GM23248 (cell line): ENCODE results near the gene CSTB. TPM values are rescaled to one million over a fixed set of nuclear protein-coding genes. Genes with fewer than 3 reads are reported as not detected.
A peak's percentile ranks its signal among the peaks of the same experiment; 100 is the strongest.

Experiments used
- DNase-seq: peaks from one replicate; pipeline ENCODE4 v3.0.0-alpha.2; 2015
- H2AFZ ChIP-seq: fragments of 200-600 bp; sonication (generic); 2 replicates; pipeline ENCODE4 v1.6.1; 2016; ENCODE audit warnings: antibody characterized with exemption
- H3F3A ChIP-seq: fragments of 200-600 bp; sonication (generic); 2 replicates; pipeline ENCODE4 v1.6.1; 2016; ENCODE audit warnings: mild to moderate bottlenecking, antibody characterized with exemption, mixed run types; ENCODE audit not compliant: insufficient read depth
- H3K27ac ChIP-seq: fragments of 200-600 bp; sonication (generic); 2 replicates; pipeline ENCODE4 v1.5.1; 2016; ENCODE audit warnings: mild to moderate bottlenecking
- H3K27me3 ChIP-seq: fragments of 200-600 bp; sonication (generic); replicated peaks from 2 replicates; pipeline ENCODE4 v1.6.1; 2016; ENCODE audit warnings: mild to moderate bottlenecking; ENCODE audit not compliant: insufficient read depth
- H3K36me3 ChIP-seq: fragments of 200-600 bp; sonication (generic); 2 replicates; pipeline ENCODE4 v1.6.1; 2016; ENCODE audit warnings: low read depth, mild to moderate bottlenecking
- H3K4me1 ChIP-seq: fragments of 200-600 bp; sonication (generic); 2 replicates; pipeline ENCODE4 v1.6.1; 2016; ENCODE audit warnings: mild to moderate bottlenecking; ENCODE audit not compliant: insufficient read depth
- H3K4me2 ChIP-seq: fragments of 200-600 bp; sonication (generic); one replicate; pipeline ENCODE4 v1.6.1; 2016; ENCODE audit warnings: mild to moderate bottlenecking; ENCODE audit not compliant: unreplicated experiment
- H3K4me3 ChIP-seq: fragments of 200-600 bp; sonication (generic); 2 replicates; pipeline ENCODE4 v1.5.1; 2016; ENCODE audit warnings: mild to moderate bottlenecking
- H3K79me2 ChIP-seq: fragments of 200-600 bp; sonication (generic); 2 replicates; pipeline ENCODE4 v1.6.1; 2016; ENCODE audit warnings: mild to moderate bottlenecking; ENCODE audit not compliant: insufficient read depth
- H3K9ac ChIP-seq: fragments of 200-600 bp; sonication (generic); 2 replicates; pipeline ENCODE4 v1.6.1; 2016; ENCODE audit warnings: mild to moderate bottlenecking
- H3K9me2 ChIP-seq: fragments of 200-600 bp; sonication (generic); 2 replicates; pipeline ENCODE4 v1.6.1; 2016; ENCODE audit warnings: mixed run types, mild to moderate bottlenecking, moderate library complexity; ENCODE audit not compliant: insufficient read depth
- H3K9me3 ChIP-seq: fragments of 200-600 bp; sonication (generic); one replicate; pipeline ENCODE4 v1.6.1; 2017; ENCODE audit warnings: low read depth
- H4K20me1 ChIP-seq: fragments of 200-600 bp; sonication (generic); 2 replicates; pipeline ENCODE4 v1.6.0; 2016; ENCODE audit not compliant: insufficient read depth
- EZH2 ChIP-seq: fragments of 200-600 bp; sonication (generic); IDR thresholded peaks from 2 replicates; pipeline ENCODE4 v1.6.1; 2018; ENCODE audit warnings: antibody characterized with exemption, mild to moderate bottlenecking; ENCODE audit not compliant: insufficient read depth, poor library complexity, severe bottlenecking
- EZH2phosphoT487 ChIP-seq: fragments of 200-600 bp; sonication (generic); IDR thresholded peaks from 2 replicates; pipeline ENCODE4 v1.6.1; 2018; ENCODE audit warnings: antibody characterized with exemption, moderate library complexity, mild to moderate bottlenecking, low read depth; ENCODE audit not compliant: insufficient read depth
- WGBS, 2 experiments: methylation state at CpG; one replicate each; pipeline ENCODE4 v1.1.6; 2015 to 2017; ENCODE audit warnings: low lambda C conversion rate in 2 of 2, low coverage in 1 of 2; ENCODE audit errors: missing lambda C conversion rate in 2 of 2; 5-methylcytosine and 5-hydroxymethylcytosine counted together
- in situ Hi-C: fragments of 300-500 bp; cut with MboI; formaldehyde crosslinking; loops from 2 replicates; pipeline ENCODE4 v1.15.0; 2020
- polyA plus RNA-seq: library from polyadenylated mRNA; unstranded; fragments of >200 nt; fragmentation: Nextera tagmentation; extraction: Ambion mirVana; gene quantifications from 2 replicates; pipeline ENCODE4 v1.2.1, GENCODE V29; 2016
- total RNA-seq: library from RNA; depleted of rRNA; stranded (reverse); fragments of >200 nt; shearing (Covaris generic); gene quantifications from 2 replicates; pipeline ENCODE4 v1.2.3, GENCODE V29; 2014

The CSTB gene
- total and polyA plus RNA-seq, 2 experiments from 2014 or later, result 6.7 to 95.0 TPM

GRCh38 chr21:43789276-43790009 is 13.3 kb upstream of the CSTB start, which contains the start of gene RRP1:
Gene RRP1 (plus strand): TSS chr21:43789577. CDS start chr21:43789630, 53 bp downstream.
- peaks cover 5% of the 10 kb centered on the region; the same call in 1 of the 2 replicates for H3K4me1 ChIP-seq
- no peaks in the 10 kb centered on the region for H3F3A ChIP-seq
- H3K4me3 ChIP-seq, result peak within 1 kb of the TSS; percentile 93
- H3K4me2 ChIP-seq, result peak within 1 kb of the TSS; percentile 89
- DNase-seq, result peak; percentile 95
- no peaks in the 10 kb centered on the region for H3K27me3 ChIP-seq
- in situ Hi-C loops, result no loop called here
- H3K9ac ChIP-seq, result peak within 1 kb of the TSS; percentile 92
- H2AFZ ChIP-seq, result peak within 1 kb of the TSS; percentile 98
- peaks cover 5% of the 10 kb centered on the region; the same call in 1 of the 2 replicates for H3K36me3 ChIP-seq
- H3K9me2 ChIP-seq, result no peaks in the 10 kb centered on the region
- H4K20me1 ChIP-seq, result no peaks in the 10 kb centered on the region
- 1% methylated on average over 47 to 78 of the region's 83 CpGs for WGBS, 2 experiments
- TF ChIP-seq EZH2phosphoT487 (no peak), EZH2 (no peak)
- peaks cover 48% of the 10 kb centered on the region for H3K79me2 ChIP-seq
- no peaks in the 10 kb centered on the region for H3K9me3 ChIP-seq
- peak within 1 kb of the TSS; percentile 78 for H3K27ac ChIP-seq

DNA sequence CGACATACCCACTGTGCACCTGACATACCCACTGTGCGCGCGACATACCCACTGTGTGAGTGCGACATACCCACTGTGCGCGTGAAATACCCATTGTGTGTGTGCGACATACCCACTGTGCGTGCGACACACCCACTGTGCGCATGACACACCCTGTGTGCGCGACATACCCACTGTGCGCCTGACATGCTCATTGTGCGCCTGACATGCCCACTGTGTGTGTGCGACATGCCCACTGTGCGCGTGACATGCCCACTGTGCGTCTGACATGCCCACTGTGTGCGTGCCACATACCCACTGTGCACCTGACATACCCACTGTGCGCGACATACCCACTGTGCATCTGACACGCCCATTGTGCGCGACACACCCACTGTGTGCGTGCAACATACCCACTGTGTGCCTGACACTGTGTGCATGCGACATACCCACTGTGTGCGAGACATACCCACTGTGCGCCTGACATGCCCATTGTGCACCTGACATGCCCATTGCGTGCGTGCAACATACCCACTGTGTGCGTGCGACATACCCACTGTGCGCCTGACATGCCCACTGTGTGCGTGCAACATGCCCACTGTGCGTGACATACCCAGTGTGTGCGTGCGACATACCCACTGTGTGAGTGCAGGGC is 10.8 kb upstream of the CSTB start:
- no peak for DNase-seq
- Histone ChIP-seq H3F3A (no peaks in the 10 kb centered on the region), H3K27ac (no peak overlapping the region), H2AFZ (no peak overlapping the region), H4K20me1 (no peaks in the 10 kb centered on the region), H3K79me2 (peaks cover 25% of the 10 kb centered on the region), H3K9me2 (no peaks in the 10 kb centered on the region), H3K4me3 (no peak overlapping the region), H3K4me1 (peaks cover 5% of the 10 kb centered on the region; the same call in 1 of the 2 replicates), H3K9ac (no peak overlapping the region), H3K36me3 (no peaks in the 10 kb centered on the region), H3K4me2 (no peak overlapping the region), H3K27me3 (no peaks in the 10 kb centered on the region), H3K9me3 (no peaks in the 10 kb centered on the region)
- TF ChIP-seq EZH2 (no peak), EZH2phosphoT487 (no peak)
- WGBS, 2 experiments, result 90 to 97% methylated on average over 29 to 38 of the region's 38 CpGs
- in situ Hi-C loops, result no loop called here

GRCh38 chr21:43786300-43786806 is 10.2 kb upstream of the CSTB start:
- no peak overlapping the region for H3K4me2 ChIP-seq
- H2AFZ ChIP-seq, result no peak overlapping the region
- no peaks in the 10 kb centered on the region for H3K36me3 ChIP-seq
- no peak overlapping the region for H3K9ac ChIP-seq
- no peak for DNase-seq
- 77 to 82% methylated on average over 18 of the region's 18 CpGs for WGBS, 2 experiments
- in situ Hi-C loops, result no loop called here
- H3K4me3 ChIP-seq, result no peak overlapping the region
- no peaks in the 10 kb centered on the region for H3K9me3 ChIP-seq
- no peaks in the 10 kb centered on the region for H3F3A ChIP-seq
- peaks cover 5% of the 10 kb centered on the region; the same call in 1 of the 2 replicates for H3K4me1 ChIP-seq
- no peaks in the 10 kb centered on the region for H3K27me3 ChIP-seq
- no peak overlapping the region for H3K27ac ChIP-seq
- peaks cover 20% of the 10 kb centered on the region for H3K79me2 ChIP-seq
- TF ChIP-seq EZH2phosphoT487 (no peak), EZH2 (no peak)
- H3K9me2 ChIP-seq, result no peaks in the 10 kb centered on the region
- H4K20me1 ChIP-seq, result no peaks in the 10 kb centered on the region

GRCh38 chr21:43785134-43785533 is 9.0 kb upstream of the CSTB start:
- H3F3A ChIP-seq, result no peaks in the 10 kb centered on the region
- no peak for TF ChIP-seq EZH2
- no peak for TF ChIP-seq EZH2phosphoT487
- peaks cover 8% of the 10 kb centered on the region for H3K79me2 ChIP-seq
- H3K27me3 ChIP-seq, result no peaks in the 10 kb centered on the region
- no peak overlapping the region for H3K9ac ChIP-seq
- no peak overlapping the region for H3K4me2 ChIP-seq
- no peak for DNase-seq
- H3K9me2 ChIP-seq, result no peaks in the 10 kb centered on the region
- H3K36me3 ChIP-seq, result no peaks in the 10 kb centered on the region
- H4K20me1 ChIP-seq, result no peaks in the 10 kb centered on the region
- H3K4me1 ChIP-seq, result no peaks in the 10 kb centered on the region
- no peaks in the 10 kb centered on the region for H3K9me3 ChIP-seq
- no peak overlapping the region for H3K27ac ChIP-seq
- in situ Hi-C loops, result no loop called here
- no peak overlapping the region for H2AFZ ChIP-seq
- H3K4me3 ChIP-seq, result no peak overlapping the region
- WGBS, 2 experiments, result 45 to 53% methylated on average over 3 of the region's 3 CpGs
